K562 (cell line): ENCODE data around the gene PI4KA. TPM values are rescaled to one million over a fixed set of nuclear protein-coding genes. Genes with fewer than 3 reads are reported as not detected.

Source experiments
- ETV1 ChIP-seq: fragments of 450-650 bp; conservative IDR thresholded peaks from 2 replicates; pipeline ENCODE4 v1.6.1; 2016; ENCODE audit warnings: missing genetic modification characterization, control low read depth, low read depth, missing compliant biosample characterization
- ETV5 ChIP-seq: sonication (generic); formaldehyde crosslinking; IDR thresholded peaks from 2 replicates; pipeline ENCODE4 v1.4.0; 2020; ENCODE audit warnings: low read depth, mild to moderate bottlenecking, missing genetic modification reagents
- FIP1L1 ChIP-seq: fragments of 200-400 bp; formaldehyde crosslinking; IDR thresholded peaks from 2 replicates; pipeline ENCODE4 v1.6.1; 2018; ENCODE audit warnings: mild to moderate bottlenecking, low read depth, low read length; ENCODE audit not compliant: poor library complexity, severe bottlenecking
- HDAC2 ChIP-seq: fragments of 450-650 bp; IDR thresholded peaks from 2 replicates; pipeline ENCODE4 v1.6.1; 2016; ENCODE audit warnings: mild to moderate bottlenecking
- JUND ChIP-seq, 2 experiments: IDR thresholded peaks; 2 replicates in 1 of 2; 3 replicates in 1 of 2; pipeline ENCODE4 v1.6.1; 2011; ENCODE audit warnings: borderline replicate concordance in 2 of 2, low read depth in 2 of 2, low read length in 2 of 2, improper control_type of control experiment in 1 of 2, missing biosample characterization in 1 of 2, missing genetic modification characterization in 1 of 2, missing genetic modification reagents in 1 of 2
- MED1 ChIP-seq: sonication (generic); formaldehyde crosslinking; IDR thresholded peaks from 2 replicates; pipeline ENCODE4 v1.8.1; 2023; ENCODE audit warnings: missing genetic modification reagents, borderline replicate concordance
- PBX2 ChIP-seq, 2 experiments: IDR thresholded peaks in 1 of 2; conservative IDR thresholded peaks in 1 of 2; 2 replicates each; pipeline ENCODE4 v1.6.1; 2016; ENCODE audit warnings: low read depth in 2 of 2, mild to moderate bottlenecking in 1 of 2, missing compliant biosample characterization in 1 of 2, missing genetic modification characterization in 1 of 2, moderate library complexity in 1 of 2
- PREB ChIP-seq: sonication (generic); formaldehyde crosslinking; IDR thresholded peaks from 2 replicates; pipeline ENCODE4 v1.8.1; 2023; ENCODE audit warnings: mild to moderate bottlenecking, missing genetic modification reagents
- PTRF ChIP-seq: fragments of 450-650 bp; IDR thresholded peaks from 2 replicates; pipeline ENCODE4 v1.6.1; 2016; ENCODE audit warnings: mild to moderate bottlenecking, missing genetic modification characterization, missing compliant biosample characterization
- RBM25 ChIP-seq: fragments of 200-400 bp; formaldehyde crosslinking; IDR thresholded peaks from 2 replicates; pipeline ENCODE4 v1.6.1; 2018; ENCODE audit warnings: low read length, low read depth, moderate library complexity; ENCODE audit not compliant: severe bottlenecking
- SMARCB1 ChIP-seq: IDR thresholded peaks from 2 replicates; pipeline ENCODE4 v1.6.1; 2011; ENCODE audit warnings: improper control_type of control experiment, low read depth; ENCODE audit not compliant: insufficient read length
- WHSC1 ChIP-seq: IDR thresholded peaks from one replicate; pipeline ENCODE4 v1.6.1; 2012; ENCODE audit warnings: low read length, control low read depth, inconsistent platforms
- ZC3H4 ChIP-seq: sonication (generic); formaldehyde crosslinking; IDR thresholded peaks from 2 replicates; pipeline ENCODE4 v1.9.0; 2021; ENCODE audit warnings: missing genetic modification reagents, borderline replicate concordance
- ZNF133 ChIP-seq: fragments of 250-450 bp; sonication (Bioruptor Pico); IDR thresholded peaks from 2 replicates; pipeline ENCODE4 v1.4.0; 2020; ENCODE audit warnings: mild to moderate bottlenecking
- ZNF134 ChIP-seq: fragments of 250-450 bp; sonication (Bioruptor Pico); conservative IDR thresholded peaks from 2 replicates; pipeline ENCODE4 v1.4.0; 2020
- ZNF232 ChIP-seq: sonication (generic); formaldehyde crosslinking; IDR thresholded peaks from 2 replicates; pipeline ENCODE4 v1.8.0; 2022; ENCODE audit warnings: mild to moderate bottlenecking, missing genetic modification reagents
- ZNF398 ChIP-seq: fragments of 250-450 bp; sonication (Bioruptor Pico); IDR thresholded peaks from 2 replicates; pipeline ENCODE4 v1.8.0; 2021; ENCODE audit warnings: moderate library complexity, mild to moderate bottlenecking, inconsistent platforms
- ZNF444 ChIP-seq: fragments of 250-450 bp; sonication (Bioruptor Pico); IDR thresholded peaks from 2 replicates; pipeline ENCODE4 v1.4.0; 2020; ENCODE audit warnings: mild to moderate bottlenecking, moderate library complexity
- ZNF512 ChIP-seq: IDR thresholded peaks from 2 replicates; pipeline ENCODE4 v1.6.1; 2016; ENCODE audit warnings: missing genetic modification characterization, missing compliant biosample characterization
- polyA plus RNA-seq, 8 experiments: library from polyadenylated mRNA; depleted of rRNA in 4 of 8; stranded (reverse) in 5 of 8; unstranded in 3 of 8; fragments of >200 nt; fragmentation: Nextera tagmentation in 2 of 8; fragmentation: Illumina TruSeq in 1 of 8; extraction: Ambion mirVana in 2 of 8; extraction: Trizol in 1 of 8; gene quantifications; 2 replicates each; pipeline versions ENCODE4 v1.2.1 to v1.2.3, GENCODE V29; 2011 to 2014; ENCODE audit warnings: inconsistent platforms in 1 of 8, missing spikeins in 1 of 8
- total RNA-seq, 7 experiments: library from RNA; depleted of rRNA in 6 of 7; stranded (reverse); fragments of >200 nt in 6 of 7; fragmentation: Illumina TruSeq in 2 of 7; extraction: Trizol in 2 of 7; gene quantifications; 2 replicates each; pipeline versions ENCODE4 v1.2.1 to v1.2.3, GENCODE V29; 2011 to 2021; ENCODE audit warnings: low replicate concordance in 1 of 7

The PI4KA gene
- total and polyA plus RNA-seq, 9 of the 15 experiments (the other 6 are each of a cell fraction or from before 2014, with no cell fraction given) = 7.3 to 187 (median 84.7) TPM

GRCh38 chr22:20783844-20784723 is 74.5 kb downstream of the PI4KA start (continued):
- TF ChIP-seq ZNF444 (CRISPR knock-in tag) = no peak
- TF ChIP-seq PBX2 (CRISPR knock-in tag; IDR thresholded peaks at IDR 0.05; ENCODE audit: low read depth) = no peak
- TF ChIP-seq PBX2 (tag; conservative IDR thresholded peaks at IDR 0.05; ENCODE audit: low read depth) = no peak
- TF ChIP-seq ZNF134 (CRISPR knock-in tag) = 0 out of 2 replicates have a peak, but pooled peaks have one; percentile 29
- TF ChIP-seq ZNF512 = no peak
- TF ChIP-seq PTRF (tag) = no peak
- no peak for TF ChIP-seq HDAC2
- TF ChIP-seq WHSC1 = peak; percentile 73
- no peak for TF ChIP-seq ZNF232 (CRISPR knock-in tag)
- peak; percentile 85 for TF ChIP-seq RBM25
- TF ChIP-seq ZNF133 = 0 out of 2 replicates have a peak, but pooled peaks have one; percentile 12
- TF ChIP-seq MED1 = no peak
- no peak for TF ChIP-seq PREB (CRISPR knock-in tag)
- peak; percentile 86; the same call in 1 of the 2 replicates for TF ChIP-seq JUND (IDR thresholded peaks at IDR 0.05; ENCODE audit: borderline replicate concordance, low read depth, low read length)
- no peak for TF ChIP-seq JUND (tag; IDR thresholded peaks at IDR 0.05; ENCODE audit: borderline replicate concordance, low read depth, low read length)
- TF ChIP-seq SMARCB1 = peak; percentile 93
- no peak for TF ChIP-seq ETV1 (tag)
- no peak for TF ChIP-seq FIP1L1
- TF ChIP-seq ZNF398 (CRISPR knock-in tag) = no peak
- no peak for TF ChIP-seq ZC3H4
- no peak for TF ChIP-seq ETV5 (CRISPR knock-in tag)
